HG03354 (cell line): Measurements from ENCODE around the gene HMGXB3.
"Not testable (repeated sequence)": the region's sequence is repeated elsewhere in the genome, so short reads cannot be mapped to it uniquely, and the experiment has no call there.

Experiments used
- ATAC-seq: cut with Tn5 transposase; IDR thresholded peaks from one replicate; pipeline ENCODE4 v1.9.1; 2021; ENCODE audit warnings: mild to moderate bottlenecking; ENCODE audit not compliant: unreplicated experiment, poor library complexity, severe bottlenecking

The HMGXB3 gene

DNA sequence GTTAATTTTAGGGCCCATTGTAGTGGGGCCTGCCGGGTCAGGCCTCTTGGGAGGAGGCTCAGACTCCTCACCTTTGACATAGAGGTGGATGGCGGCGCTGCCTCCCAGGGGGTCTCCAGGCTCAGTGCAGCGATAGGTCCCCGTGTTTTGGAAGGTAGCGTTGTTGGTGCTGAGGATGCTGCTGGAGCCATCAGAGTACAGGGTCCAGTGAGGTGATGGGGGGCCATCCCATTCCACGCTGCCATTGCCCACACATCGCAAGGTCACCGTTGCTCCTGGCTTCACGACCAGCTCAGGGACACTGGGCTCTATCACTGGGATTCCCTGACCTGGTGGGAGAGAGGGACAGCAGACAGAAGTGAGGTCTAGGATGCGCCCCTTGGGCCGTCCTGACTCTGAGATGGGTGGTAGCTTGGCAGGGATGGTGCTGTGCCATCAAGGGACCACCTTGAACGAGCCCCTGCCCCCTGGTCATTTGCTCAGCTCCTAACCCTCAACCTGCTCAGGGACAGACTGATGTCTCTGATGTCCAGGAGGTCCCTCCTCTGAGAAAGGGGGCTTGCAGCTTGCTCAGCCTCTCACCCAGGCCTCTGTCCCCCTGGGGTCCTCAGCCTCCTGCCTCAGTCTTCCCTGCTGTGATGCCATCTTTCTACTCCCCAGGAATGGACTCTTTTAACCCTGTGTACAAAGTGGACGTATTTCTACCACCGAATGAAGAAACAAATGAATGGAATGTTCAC is 80.3 kb downstream of the HMGXB3 start:
- no peak for ATAC-seq

DNA sequence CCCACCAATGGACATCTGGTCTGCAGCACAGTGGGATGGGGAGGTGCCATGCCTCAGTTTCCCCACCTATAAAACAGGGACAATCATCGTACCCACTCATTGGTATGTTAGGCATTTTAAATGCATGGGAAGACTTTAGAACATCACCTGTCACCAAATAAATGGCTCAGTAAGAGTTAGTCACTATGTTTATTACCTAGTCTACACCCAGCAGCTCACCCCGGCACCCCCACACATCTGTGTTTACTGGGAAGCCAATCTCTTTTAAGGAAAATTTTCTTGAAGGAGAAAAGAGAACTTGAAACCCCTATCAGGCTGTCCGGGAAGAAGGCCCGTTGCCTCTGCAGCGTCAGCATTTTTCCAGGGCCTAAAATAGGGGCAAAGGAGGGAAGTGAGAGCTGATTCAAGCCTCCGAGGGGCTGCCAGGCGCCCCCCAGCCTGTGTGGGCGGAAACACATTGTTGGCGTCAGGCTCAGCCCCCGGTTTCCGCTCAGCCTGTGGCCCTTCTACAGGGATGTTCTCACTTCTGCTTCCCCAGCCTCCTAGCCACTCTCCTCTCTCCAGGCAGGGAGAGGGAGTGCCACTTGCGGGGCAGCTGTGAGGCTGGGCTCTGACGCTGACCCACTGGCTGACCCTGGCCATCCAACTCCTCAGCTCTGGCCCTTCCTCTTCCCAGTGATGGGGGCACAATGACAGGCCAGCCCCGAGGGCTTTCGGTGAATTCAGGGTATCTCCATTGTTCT is 81.2 kb downstream of the HMGXB3 start:
- ATAC-seq: peak; percentile 88

DNA sequence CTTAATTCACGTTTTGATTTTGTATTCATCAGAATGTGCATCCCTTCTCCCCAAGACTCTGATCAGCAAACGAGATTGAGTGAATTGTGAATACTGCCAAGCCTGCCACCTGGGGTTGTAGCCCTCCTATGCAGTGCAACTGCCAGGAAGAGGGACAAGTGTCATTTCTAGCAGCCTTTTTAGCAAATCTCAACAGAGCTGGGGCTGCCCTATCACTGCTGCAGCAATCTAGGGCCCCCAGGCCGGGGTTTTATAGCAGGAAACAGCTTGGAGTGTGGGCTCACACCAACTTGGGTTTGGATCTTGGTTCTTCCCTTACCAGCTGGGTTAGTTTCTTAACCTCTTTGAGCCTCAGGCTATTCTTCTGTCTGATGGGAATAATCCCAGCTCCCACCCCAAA is 81.8 kb downstream of the HMGXB3 start:
- ATAC-seq: no peak

GRCh38 chr5:150082889-150083288 is 82.3 kb downstream of the HMGXB3 start:
- ATAC-seq: no peak

GRCh38 chr5:150084754-150085153 is 84.2 kb downstream of the HMGXB3 start:
- ATAC-seq: not testable (repeated sequence)

DNA sequence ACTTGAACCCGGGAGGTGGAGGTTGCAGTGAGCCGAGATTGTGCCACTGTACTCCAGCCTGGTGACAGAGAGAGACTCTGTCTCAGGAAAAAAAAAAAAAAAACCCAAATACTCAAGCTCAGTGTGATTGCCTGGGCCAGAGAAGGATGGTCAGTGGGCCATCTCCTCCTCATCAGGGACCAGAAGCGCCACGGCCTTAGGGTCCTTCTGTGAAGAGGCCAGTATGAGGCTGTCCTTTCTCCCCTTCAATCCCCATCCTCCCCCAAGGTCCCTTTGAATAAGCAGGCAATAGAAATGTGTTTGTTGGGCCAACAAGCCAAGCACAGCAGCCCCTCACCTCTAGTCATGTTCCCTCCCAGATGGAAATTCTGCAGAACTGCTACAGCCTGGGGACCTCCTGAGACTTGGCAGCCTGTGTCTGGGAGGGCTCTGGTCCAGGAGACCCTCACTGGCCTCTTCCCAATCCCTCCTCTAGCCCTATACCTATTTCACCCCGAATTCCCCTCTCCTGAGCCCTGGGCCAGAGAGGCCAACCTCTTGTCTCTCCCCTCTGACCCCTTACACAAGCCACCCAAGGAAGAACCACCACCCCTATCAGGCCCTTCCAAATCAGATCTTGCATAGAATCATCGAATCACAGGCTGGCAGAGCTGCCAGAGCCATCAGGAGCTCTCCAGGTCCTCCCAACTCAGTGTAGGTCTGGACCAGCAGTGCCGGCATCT is 84.8 kb downstream of the HMGXB3 start:
- no peak for ATAC-seq

DNA sequence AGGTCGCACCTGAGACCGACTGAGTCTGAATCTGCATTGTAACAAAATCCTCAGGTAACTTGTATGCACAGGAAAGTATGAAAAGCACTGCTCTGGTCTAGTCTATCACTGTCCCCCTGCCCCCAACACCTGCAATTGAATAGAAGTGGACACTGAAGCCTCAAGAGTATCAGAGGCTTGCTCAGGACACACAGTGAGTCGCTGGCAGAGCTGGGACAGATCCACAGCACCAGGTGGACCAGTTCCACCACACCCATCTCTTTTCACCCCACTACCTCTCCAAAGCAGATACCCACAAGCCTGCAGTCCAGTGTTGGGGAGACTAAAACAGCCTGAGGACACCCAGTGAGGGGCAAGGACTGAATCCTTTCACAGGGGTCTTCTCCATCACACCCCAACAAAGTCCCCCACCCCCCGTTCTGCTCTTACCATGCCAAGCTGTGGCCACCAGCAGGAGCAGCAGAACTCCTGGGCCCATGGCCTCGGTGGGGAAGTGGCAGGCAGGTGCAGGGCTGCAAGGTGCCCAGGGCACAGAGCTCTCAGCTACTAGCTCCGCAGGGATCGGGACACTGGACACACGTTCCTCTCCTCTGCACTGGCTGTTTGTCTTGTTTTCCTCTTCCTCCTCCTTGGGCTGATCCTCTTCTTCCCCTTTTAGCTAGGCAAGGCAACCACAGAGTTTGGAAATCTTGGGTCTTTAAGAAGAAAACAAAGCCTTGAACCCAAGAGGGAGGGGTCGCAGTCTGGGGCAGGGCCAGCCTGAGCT is 85.6 kb downstream of the HMGXB3 start, which contains the start of gene CSF1R:
Gene CSF1R (minus strand): TSS at position 605 of the 766 bp plus-strand sequence. CDS start 127 bp downstream, at position 478.
- ATAC-seq: no peak

- ATAC-seq: no peak
Measured at GRCh38 chr5:150092159-150092787, 91.7 kb downstream of the HMGXB3 start.

GRCh38 chr5:150097152-150097551 is 96.6 kb downstream of the HMGXB3 start:
- no peak for ATAC-seq

DNA sequence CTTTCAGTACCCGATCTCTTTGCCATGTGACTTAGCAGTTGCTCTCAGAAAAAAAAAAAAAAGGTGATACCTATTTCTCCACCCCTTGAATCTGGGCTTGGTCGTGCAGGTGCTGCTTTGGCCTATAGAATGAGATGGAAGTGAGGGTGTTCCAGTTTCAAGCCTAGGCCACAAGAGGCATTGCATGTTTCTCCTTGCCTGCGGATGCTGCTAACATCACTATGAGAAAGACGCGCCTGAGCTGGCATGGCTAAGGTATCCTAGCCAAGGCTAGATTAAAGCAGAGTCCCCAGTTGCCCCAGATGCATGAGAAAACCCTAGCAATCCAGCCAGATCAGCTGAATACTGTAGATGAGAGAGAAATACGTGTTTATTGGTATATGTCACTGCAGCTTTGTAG is 100.5 kb downstream of the HMGXB3 start:
- ATAC-seq: no peak
